Activated T-cell treated with anti-CD3 and anti-CD28 coated beads, Interleukin-2, amount 50 U/mL, for 4 hours (primary cell): ENCODE measurements around the gene LGALS9B. TPM values are rescaled to one million over a fixed set of nuclear protein-coding genes. Genes with fewer than 3 reads are reported as not detected.
"Not testable (repeated sequence)": the region's sequence is repeated elsewhere in the genome, so short reads cannot be mapped to it uniquely, and the experiment has no call there.

Source experiments
- ATAC-seq, 2 donors: fragments of 200-7000 bp; cut with Tn5 transposase; one replicate each; pipeline ENCODE4 v1.10.0; 2021
- DNase-seq: peaks from one replicate; pipeline ENCODE4 v3.0.0-alpha.2; 2020
- H3K27me3 Mint-ChIP-seq: one replicate; pipeline ENCODE4 v1.8.0; 2021; ENCODE audit warnings: low read depth, mixed read lengths
- H3K36me3 Mint-ChIP-seq: one replicate; pipeline ENCODE4 v1.8.0; 2022; ENCODE audit warnings: mixed read lengths; ENCODE audit not compliant: insufficient read depth
- H3K4me1 Mint-ChIP-seq: one replicate; pipeline ENCODE4 v1.8.0; 2021; ENCODE audit warnings: low read depth, mixed read lengths
- H3K4me3 Mint-ChIP-seq: one replicate; pipeline ENCODE4 v1.8.0; 2021; ENCODE audit warnings: mild to moderate bottlenecking, moderate library complexity, mixed read lengths
- H3K9me3 Mint-ChIP-seq: one replicate; pipeline ENCODE4 v1.8.0; 2021; ENCODE audit warnings: mixed read lengths
- total RNA-seq, 3 donors: library from RNA; stranded (reverse); gene quantifications; one replicate each; pipeline ENCODE4 v1.2.1, GENCODE V29; 2021

LGALS9B gene
- total RNA-seq, 3 donors from 2014 or later, result not detected

- not testable (repeated sequence) for H3K4me3 Mint-ChIP-seq, ATAC-seq, H3K27me3 Mint-ChIP-seq, H3K4me1 Mint-ChIP-seq, DNase-seq, H3K9me3 Mint-ChIP-seq, H3K36me3 Mint-ChIP-seq
Observed at GRCh38 chr17:20453820-20454434, 13.4 kb downstream of the LGALS9B start.

- not testable (repeated sequence) for H3K4me3 Mint-ChIP-seq, DNase-seq, H3K27me3 Mint-ChIP-seq, H3K4me1 Mint-ChIP-seq, H3K9me3 Mint-ChIP-seq, H3K36me3 Mint-ChIP-seq
- peak; percentile 89 to 96 for ATAC-seq
Observed at GRCh38 chr17:20450852-20451251, 16.5 kb downstream of the LGALS9B start.

DNA sequence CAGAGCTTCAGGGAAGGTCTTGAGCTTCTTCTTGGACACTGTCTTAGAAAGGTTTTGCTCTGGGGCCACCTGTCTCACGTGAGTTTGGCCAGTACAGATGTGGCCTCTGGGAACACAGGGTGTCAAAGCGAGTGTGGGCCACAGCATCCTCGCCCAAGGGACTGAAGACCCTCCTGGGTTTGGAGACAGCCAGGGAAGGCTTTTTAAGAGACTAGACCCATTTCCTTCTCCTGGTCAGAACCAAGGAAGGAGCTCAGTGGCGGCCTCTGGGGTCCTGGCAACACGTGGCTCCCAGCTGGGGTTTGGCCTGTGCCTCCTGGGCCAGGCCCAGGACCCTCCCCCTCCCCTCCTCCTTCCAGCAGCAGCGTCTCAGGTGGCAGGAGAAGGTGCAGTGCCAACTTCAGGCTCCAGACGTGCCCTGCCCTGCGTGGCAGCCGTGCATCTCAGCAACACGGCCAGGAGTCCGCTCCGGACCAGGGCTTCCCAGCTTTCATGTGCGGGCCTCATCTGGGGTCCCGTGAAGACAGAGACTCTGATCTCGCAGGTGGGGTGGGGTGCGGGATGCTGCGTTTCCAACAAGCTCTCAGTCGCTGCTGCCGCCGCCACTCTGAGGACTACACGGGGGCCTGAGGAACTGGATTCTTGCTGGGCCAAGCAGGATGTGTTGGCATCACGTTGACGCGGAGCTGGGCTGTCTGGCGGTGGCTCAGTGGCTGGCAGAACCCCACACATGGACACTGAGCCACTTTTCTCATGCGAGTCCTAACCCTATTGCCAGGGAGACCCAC is 19.6 kb downstream of the LGALS9B start:
- not testable (repeated sequence) for H3K4me1 Mint-ChIP-seq, ATAC-seq, H3K4me3 Mint-ChIP-seq, H3K9me3 Mint-ChIP-seq, H3K27me3 Mint-ChIP-seq, H3K36me3 Mint-ChIP-seq, DNase-seq

DNA sequence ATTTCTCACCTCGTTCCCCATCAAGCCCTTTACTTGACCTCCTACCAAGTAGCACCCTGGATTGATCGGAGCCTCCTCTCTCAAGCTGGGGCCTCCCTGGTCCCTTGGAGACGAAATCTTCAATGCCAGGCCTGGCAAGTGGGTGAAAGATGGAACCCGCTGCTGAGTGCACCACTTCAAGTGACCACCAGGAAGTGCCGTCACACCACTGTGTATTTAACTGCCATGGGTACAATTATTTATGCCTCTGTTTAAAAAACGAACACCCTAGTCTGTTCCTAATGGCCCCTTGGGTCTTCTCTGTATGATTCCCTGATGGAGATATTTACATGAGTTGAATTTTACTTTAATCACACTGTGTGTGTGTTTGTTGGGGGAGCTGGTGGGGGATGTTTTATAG is 20.4 kb downstream of the LGALS9B start:
- H3K36me3 Mint-ChIP-seq, H3K4me3 Mint-ChIP-seq, H3K4me1 Mint-ChIP-seq, ATAC-seq, H3K9me3 Mint-ChIP-seq, DNase-seq, H3K27me3 Mint-ChIP-seq: not testable (repeated sequence)

GRCh38 chr17:20444581-20445236 is 22.6 kb downstream of the LGALS9B start:
- not testable (repeated sequence) for ATAC-seq, H3K4me1 Mint-ChIP-seq, H3K9me3 Mint-ChIP-seq, DNase-seq, H3K36me3 Mint-ChIP-seq, H3K27me3 Mint-ChIP-seq, H3K4me3 Mint-ChIP-seq

DNA sequence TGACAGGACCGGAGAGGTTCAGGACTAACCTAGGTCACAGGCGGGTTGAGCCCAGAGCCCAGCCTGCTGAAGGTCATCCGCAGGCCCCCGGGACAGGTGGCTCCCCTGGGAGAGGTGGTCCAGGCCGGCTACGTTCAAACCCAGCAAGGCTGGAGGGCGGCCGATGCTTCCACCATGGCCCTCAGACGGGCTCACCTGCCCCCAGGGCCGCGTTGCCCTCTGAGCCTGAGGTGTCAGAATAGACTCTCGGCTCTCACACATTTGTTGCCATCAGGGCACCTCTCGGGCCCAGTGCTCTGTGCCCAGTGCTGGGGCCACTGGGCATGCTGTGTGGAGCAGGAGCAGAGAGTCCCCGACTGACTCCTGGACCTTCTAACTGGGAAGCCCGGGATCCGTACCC is 23.2 kb downstream of the LGALS9B start:
- H3K4me3 Mint-ChIP-seq, H3K36me3 Mint-ChIP-seq, H3K9me3 Mint-ChIP-seq, ATAC-seq, H3K27me3 Mint-ChIP-seq, H3K4me1 Mint-ChIP-seq, DNase-seq: not testable (repeated sequence)

DNA sequence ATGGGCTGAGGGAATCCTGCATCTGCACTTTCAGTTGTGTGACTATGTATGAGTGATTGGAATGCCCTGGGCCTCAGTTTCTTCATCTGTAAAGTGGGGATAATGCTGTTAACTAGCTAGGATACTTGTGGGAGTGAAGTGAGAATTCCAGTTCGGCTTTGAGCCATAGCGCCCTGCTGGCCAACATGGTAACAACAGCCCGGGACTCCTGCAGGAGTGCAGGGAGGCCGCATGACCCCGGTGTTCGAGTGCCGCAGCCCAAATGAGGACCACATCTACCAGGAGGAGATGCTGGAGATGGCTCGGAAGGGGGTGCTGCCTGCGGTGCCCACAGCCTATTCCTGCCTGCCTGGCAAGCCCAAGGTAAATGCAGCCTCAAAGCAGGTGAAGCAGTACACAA is 23.7 kb downstream of the LGALS9B start:
- H3K27me3 Mint-ChIP-seq, ATAC-seq, H3K36me3 Mint-ChIP-seq, H3K4me3 Mint-ChIP-seq, H3K4me1 Mint-ChIP-seq, DNase-seq, H3K9me3 Mint-ChIP-seq: not testable (repeated sequence)

- not testable (repeated sequence) for DNase-seq, H3K36me3 Mint-ChIP-seq, ATAC-seq, H3K4me1 Mint-ChIP-seq, H3K27me3 Mint-ChIP-seq, H3K4me3 Mint-ChIP-seq, H3K9me3 Mint-ChIP-seq
Observed at GRCh38 chr17:20440665-20441064, 26.7 kb downstream of the LGALS9B start.

- not testable (repeated sequence) for H3K4me1 Mint-ChIP-seq
Observed at GRCh38 chr17:20435166-20435565, 32.2 kb downstream of the LGALS9B start.

GRCh38 chr17:20433382-20433781 is 34.0 kb downstream of the LGALS9B start:
- ATAC-seq, DNase-seq, H3K4me3 Mint-ChIP-seq: not testable (repeated sequence)

More at GRCh38 chr17:20435166-20435565, 32.2 kb downstream of the LGALS9B start:
- H3K36me3 Mint-ChIP-seq, H3K27me3 Mint-ChIP-seq, ATAC-seq, H3K9me3 Mint-ChIP-seq, H3K4me3 Mint-ChIP-seq, DNase-seq: not testable (repeated sequence)

GRCh38 chr17:20427264-20427663 is 40.1 kb downstream of the LGALS9B start:
- DNase-seq, H3K4me3 Mint-ChIP-seq, ATAC-seq: not testable (repeated sequence)

More at GRCh38 chr17:20433382-20433781, 34.0 kb downstream of the LGALS9B start:
- H3K4me1 Mint-ChIP-seq, H3K36me3 Mint-ChIP-seq, H3K27me3 Mint-ChIP-seq, H3K9me3 Mint-ChIP-seq: not testable (repeated sequence)

DNA sequence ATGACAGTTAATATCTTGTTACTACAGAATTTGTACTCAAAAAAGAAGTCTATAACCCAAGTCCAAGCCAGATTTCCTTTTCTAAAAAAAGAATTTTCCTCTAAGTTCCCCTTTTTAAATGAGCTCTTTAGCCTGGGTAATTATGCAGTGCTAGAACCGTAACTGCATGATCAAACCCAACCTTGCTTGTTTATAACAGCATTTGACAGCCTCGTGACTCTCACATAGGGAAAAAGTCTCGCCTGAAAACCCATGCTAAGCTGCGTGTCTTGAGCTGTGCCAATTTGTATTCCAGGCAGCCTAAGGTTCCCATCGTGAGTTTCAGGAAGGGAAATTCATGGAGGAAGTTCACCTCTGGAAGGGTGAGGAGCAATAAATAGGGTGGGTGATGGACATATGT is 44.5 kb downstream of the LGALS9B start:
- H3K9me3 Mint-ChIP-seq, H3K4me1 Mint-ChIP-seq, ATAC-seq, H3K27me3 Mint-ChIP-seq, DNase-seq, H3K4me3 Mint-ChIP-seq, H3K36me3 Mint-ChIP-seq: not testable (repeated sequence)

More at GRCh38 chr17:20427264-20427663, 40.1 kb downstream of the LGALS9B start:
- H3K27me3 Mint-ChIP-seq, H3K9me3 Mint-ChIP-seq, H3K36me3 Mint-ChIP-seq, H3K4me1 Mint-ChIP-seq: not testable (repeated sequence)

DNA sequence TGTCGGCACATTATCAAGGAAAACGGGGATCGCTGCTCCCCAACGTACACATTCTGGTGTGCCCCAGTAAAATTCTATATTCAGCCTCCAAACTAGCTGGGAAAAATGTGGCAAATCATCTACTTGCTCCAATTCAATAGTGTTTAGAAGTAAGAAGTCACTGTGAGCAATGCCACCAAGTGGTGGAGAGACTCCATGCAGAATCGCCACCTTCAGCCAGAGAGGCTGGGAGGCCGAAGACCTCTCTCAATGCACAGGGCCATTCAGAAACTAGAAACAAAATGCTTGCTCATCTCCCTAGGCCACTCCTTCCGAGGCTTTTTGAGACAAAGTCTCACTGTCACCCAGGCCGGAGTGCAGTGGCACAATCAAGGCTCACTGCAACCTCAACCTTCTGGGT is 48.5 kb downstream of the LGALS9B start:
- not testable (repeated sequence) for H3K4me3 Mint-ChIP-seq, H3K4me1 Mint-ChIP-seq, ATAC-seq, H3K27me3 Mint-ChIP-seq, H3K36me3 Mint-ChIP-seq, H3K9me3 Mint-ChIP-seq, DNase-seq

GRCh38 chr17:20417492-20418080 is 49.8 kb downstream of the LGALS9B start:
- H3K9me3 Mint-ChIP-seq, H3K36me3 Mint-ChIP-seq, ATAC-seq, H3K4me3 Mint-ChIP-seq, DNase-seq, H3K27me3 Mint-ChIP-seq, H3K4me1 Mint-ChIP-seq: not testable (repeated sequence)
